Measurements from ENCODE around the gene WWOX. TPM values are rescaled to one million over a fixed set of nuclear protein-coding genes. Genes with fewer than 3 reads are reported as not detected.

WWOX gene
- total and polyA plus RNA-seq, 2 of the 4 experiments (the other 2 are of a cell fraction), result 2.7 to 5.4 TPM

GRCh38 chr16:78556421-78556820, 457.0 kb downstream of the WWOX start:
- no peak overlapping the region for H2AK5ac ChIP-seq (ENCODE audit: low read depth, low read length)
- no peaks in the 10 kb centered on the region for H3K36me3 ChIP-seq (ENCODE audit: control insufficient read depth, insufficient read depth, low read length)
- peaks cover 31% of the 10 kb centered on the region for H3K9me3 ChIP-seq (ENCODE audit: control insufficient read depth, insufficient read depth, low read length)
- H3K56ac ChIP-seq (ENCODE audit: extremely low read depth, insufficient read depth, low read length), result no peak overlapping the region
- no peak overlapping the region for H4K8ac ChIP-seq (ENCODE audit: low read depth in 2 of 2, low read length in 2 of 2)
- H3K4me3 ChIP-seq (ENCODE audit: insufficient read depth, low read depth, low read length), result no peak overlapping the region
- TF ChIP-seq FOS (IDR thresholded peaks at IDR 0.05; ENCODE audit: low read depth, low read length) (no peak), SMC3 (IDR thresholded peaks at IDR 0.05; ENCODE audit: low read depth, low read length) (no peak), RAD21 (IDR thresholded peaks at IDR 0.05; ENCODE audit: low read length) (no peak), MAZ (IDR thresholded peaks at IDR 0.05; ENCODE audit: borderline replicate concordance, low read depth, low read length) (no peak), CEBPB (IDR thresholded peaks at IDR 0.05; ENCODE audit: low read depth, low read length) (no peak), RFX5 (IDR thresholded peaks at IDR 0.05; ENCODE audit: low read depth, low read length) (no peak)
- H2BK120ac ChIP-seq (ENCODE audit: low read depth, low read length), result no peak overlapping the region
- no peaks in the 10 kb centered on the region for H3K9me1 ChIP-seq (ENCODE audit: insufficient read depth, low read length)
- no peaks in the 10 kb centered on the region for H3K79me1 ChIP-seq (ENCODE audit: low read depth in 1 of 2, low read length in 2 of 2)
- H3K9ac ChIP-seq (ENCODE audit: low read depth, low read length), result no peak overlapping the region
- CTCF ChIA-PET, result no interaction called here
- H2BK20ac ChIP-seq (ENCODE audit: low read depth, low read length), result no peak overlapping the region
- POLR2A ChIA-PET (ENCODE audit: unreplicated experiment), result no interaction called here
- no peak overlapping the region for H2AFZ ChIP-seq (replicated peaks; ENCODE audit: low read length, poor library complexity)
- dilution Hi-C loops (cut with HindIII; ENCODE audit: low sequenced_read_pairs, unreplicated experiment) (no loop called here), in situ Hi-C loops (cut with MboI; ENCODE audit: low sequenced_read_pairs) (no loop called here), intact Hi-C loops (cut with micrococcal nuclease) (loop anchor here (5.0 kb wide), 1 partner anchor 251 kb away; no protein-coding TSS in a partner anchor)
- H2BK15ac ChIP-seq (ENCODE audit: low read depth, low read length), result no peak overlapping the region
- H3K27me3 ChIP-seq (ENCODE audit: control insufficient read depth, insufficient read depth, low read length), result no peaks in the 10 kb centered on the region
- no peak overlapping the region for H4K91ac ChIP-seq (ENCODE audit: insufficient read depth, low read depth, low read length)
- ATAC-seq (ENCODE audit: low read depth), result no peak
- H3K18ac ChIP-seq (ENCODE audit: low read depth, low read length), result no peak overlapping the region
- no peak overlapping the region for H3K4me2 ChIP-seq (ENCODE audit: low read depth, low read length)
- H4K5ac ChIP-seq (ENCODE audit: low read depth, low read length), result no peak overlapping the region
- H3K4ac ChIP-seq (ENCODE audit: low read depth, low read length), result no peak overlapping the region
- H3K23ac ChIP-seq (ENCODE audit: low read depth, low read length), result no peak overlapping the region
- no peak for DNase-seq
- no peaks in the 10 kb centered on the region for H3K4me1 ChIP-seq (ENCODE audit: control insufficient read depth, insufficient read depth, low read length)
- H3K27ac ChIP-seq (ENCODE audit: insufficient read depth, low read length), result no peak overlapping the region
- no peak overlapping the region for H2BK5ac ChIP-seq (ENCODE audit: low read depth, low read length, poor library complexity, severe bottlenecking)
- H4K20me1 ChIP-seq (ENCODE audit: insufficient read depth, low read length), result no peaks in the 10 kb centered on the region
- no peak overlapping the region for H2AK9ac ChIP-seq (replicated peaks; ENCODE audit: low read depth, low read length, poor library complexity)
- no CpG with 5 or more reads among the region's 16 CpGs for WGBS, 2 experiments (ENCODE audit: extremely low coverage in 2 of 2, insufficient read length in 1 of 2)
- no peak overlapping the region for H3K14ac ChIP-seq (replicated peaks; ENCODE audit: low read depth, low read length)
- BruUV-seq (replicated peaks), result no TSS peak
